8988T (cell line): ENCODE measurements around the gene PTTG1IP.
"Not testable (repeated sequence)": the region's sequence is repeated elsewhere in the genome, so short reads cannot be mapped to it uniquely, and the experiment has no call there.

Experiments
- DNase-seq: peaks from one replicate; pipeline ENCODE4 v3.0.0; 2011

Gene PTTG1IP

DNA sequence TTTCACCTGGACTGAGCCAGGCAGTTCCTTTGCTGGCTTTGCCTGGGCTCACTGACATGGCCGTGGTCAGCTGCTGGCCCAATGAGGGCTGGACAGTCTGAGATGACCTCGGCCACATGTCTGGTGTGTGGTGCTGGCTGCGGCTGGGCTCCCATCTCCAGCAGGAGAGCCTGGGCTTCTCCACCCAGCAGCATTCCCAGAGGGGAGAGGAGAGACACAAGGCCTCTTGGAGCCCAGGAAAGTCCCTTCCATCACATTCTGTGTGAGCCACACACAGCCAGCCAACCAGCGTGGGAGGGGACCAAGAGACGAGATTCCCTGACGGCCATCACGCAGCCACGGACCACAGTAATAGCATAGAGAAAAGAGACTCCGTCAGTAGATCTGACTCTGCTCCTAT, 34.5 kb downstream of the PTTG1IP start:
- no peak for DNase-seq

- DNase-seq: no peak
Observed at GRCh38 chr21:44838039-44838895, 35.2 kb downstream of the PTTG1IP start.

DNA sequence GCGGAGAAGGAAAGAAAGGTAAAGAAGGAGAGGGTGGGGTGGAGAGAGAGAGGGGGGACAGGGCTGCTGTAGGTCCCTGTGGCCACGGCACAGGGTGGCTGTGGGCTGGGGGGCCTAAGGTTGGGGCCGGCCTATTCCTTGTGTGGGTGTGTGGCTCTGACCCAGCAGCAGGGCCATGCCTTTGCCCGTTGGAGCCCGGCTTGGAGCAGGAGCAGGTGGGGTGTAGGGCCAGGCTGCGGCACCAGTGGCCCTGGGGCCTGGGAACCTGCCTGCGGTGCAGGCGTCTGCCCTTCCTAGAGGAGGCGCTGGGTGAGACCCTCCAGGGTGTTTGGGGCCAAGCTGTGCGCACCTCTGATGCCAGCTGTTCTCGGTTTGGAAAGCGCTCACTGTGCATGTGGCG, 36.0 kb downstream of the PTTG1IP start:
- DNase-seq: no peak

DNA sequence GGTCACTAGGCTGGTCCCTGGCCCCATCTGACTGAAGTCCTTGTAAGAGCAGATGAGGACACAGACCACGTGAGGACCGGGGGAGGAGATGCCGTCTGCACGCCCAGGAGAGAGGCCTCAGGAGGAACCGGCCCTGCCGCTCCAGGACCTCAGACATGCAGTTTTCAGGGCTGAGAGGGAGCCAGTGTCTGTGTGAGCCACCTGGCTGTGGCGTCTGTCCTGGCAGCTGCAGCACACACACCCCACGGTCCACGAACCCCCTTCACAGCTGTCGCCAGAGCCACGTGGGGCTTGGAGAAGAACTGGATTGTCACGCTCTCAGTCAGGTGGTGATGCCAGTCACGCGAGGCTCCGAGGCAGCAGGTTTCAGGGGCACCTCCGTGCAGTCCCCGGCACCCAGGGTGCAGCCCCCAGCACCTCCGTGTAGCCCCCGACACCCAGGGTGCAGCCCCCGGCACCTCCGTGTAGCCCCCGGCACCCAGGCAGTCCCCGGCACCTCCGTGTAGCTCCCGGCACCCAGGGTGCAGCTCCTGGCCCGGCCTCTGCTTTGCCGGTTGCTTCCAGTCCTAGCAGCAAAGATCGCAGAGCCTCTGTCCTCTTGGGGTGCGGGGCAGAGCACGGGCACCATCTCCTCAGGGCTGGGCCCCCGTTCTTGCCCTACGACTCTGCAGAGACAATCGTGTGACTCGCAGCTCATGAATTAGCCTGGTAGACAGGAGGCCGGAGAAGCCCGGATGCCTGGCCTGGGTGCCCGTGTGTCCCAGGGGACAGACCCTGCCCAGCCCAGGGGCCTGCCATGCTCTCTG, 36.6 kb downstream of the PTTG1IP start:
- DNase-seq: no peak

DNA sequence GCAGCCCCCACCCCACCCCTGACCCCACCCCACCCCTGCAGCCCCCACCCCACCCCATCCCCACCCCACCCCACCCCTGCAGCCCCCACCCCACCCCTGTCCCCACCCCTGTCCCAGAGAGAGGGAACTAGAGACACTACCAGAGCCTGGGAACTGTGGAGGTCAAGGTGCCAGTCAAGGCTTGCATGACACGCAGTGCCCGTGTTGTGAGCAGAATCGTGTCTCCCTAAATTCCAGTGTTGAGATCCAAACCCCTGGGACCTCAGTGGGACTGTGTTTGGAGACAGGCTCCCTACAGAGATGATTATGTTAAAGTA, 37.2 kb downstream of the PTTG1IP start:
- no peak for DNase-seq

- no peak for DNase-seq
Observed at GRCh38 chr21:44835647-44835973, 37.9 kb downstream of the PTTG1IP start.

- no peak for DNase-seq
Observed at GRCh38 chr21:44834951-44835646, 38.4 kb downstream of the PTTG1IP start.

GRCh38 chr21:44834231-44834950, 39.1 kb downstream of the PTTG1IP start:
- DNase-seq: no peak

GRCh38 chr21:44833663-44834062, 39.8 kb downstream of the PTTG1IP start:
- DNase-seq: no peak

GRCh38 chr21:44832516-44833255, 40.8 kb downstream of the PTTG1IP start:
- not testable (repeated sequence) for DNase-seq

GRCh38 chr21:44831227-44831860, 42.1 kb downstream of the PTTG1IP start:
- no peak for DNase-seq

DNA sequence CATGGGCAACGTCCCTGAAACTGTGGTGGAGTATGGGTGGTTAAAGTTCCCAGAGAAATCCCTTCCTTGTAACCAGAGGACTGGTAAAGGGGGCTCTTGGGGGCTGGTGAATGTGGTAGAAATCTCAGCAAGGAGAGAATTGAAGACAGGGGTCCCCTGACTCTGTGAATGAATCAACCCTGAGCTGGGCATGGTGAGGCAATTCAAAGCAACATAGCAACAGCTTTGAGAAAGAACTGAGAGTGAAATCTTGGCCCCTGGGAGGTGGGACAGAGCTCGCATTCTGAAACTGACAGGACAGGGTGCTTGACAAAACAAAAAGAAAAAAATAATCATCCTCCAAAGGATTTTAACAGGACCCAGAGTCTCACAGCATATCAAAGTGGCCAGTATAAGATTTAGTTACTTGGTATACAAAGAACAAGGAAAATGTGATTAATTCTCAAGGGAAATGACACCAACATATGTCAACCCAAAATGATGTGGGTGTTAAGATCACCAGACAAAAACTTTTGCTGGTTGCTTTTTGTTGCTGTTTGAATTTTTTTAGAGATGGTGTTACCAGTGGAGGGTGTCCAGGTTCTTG, 43.9 kb downstream of the PTTG1IP start:
- no peak for DNase-seq

GRCh38 chr21:44828362-44829056, 45.0 kb downstream of the PTTG1IP start:
- no peak for DNase-seq

- DNase-seq: no peak
Observed at GRCh38 chr21:44823179-44823660, 50.3 kb downstream of the PTTG1IP start.

DNA sequence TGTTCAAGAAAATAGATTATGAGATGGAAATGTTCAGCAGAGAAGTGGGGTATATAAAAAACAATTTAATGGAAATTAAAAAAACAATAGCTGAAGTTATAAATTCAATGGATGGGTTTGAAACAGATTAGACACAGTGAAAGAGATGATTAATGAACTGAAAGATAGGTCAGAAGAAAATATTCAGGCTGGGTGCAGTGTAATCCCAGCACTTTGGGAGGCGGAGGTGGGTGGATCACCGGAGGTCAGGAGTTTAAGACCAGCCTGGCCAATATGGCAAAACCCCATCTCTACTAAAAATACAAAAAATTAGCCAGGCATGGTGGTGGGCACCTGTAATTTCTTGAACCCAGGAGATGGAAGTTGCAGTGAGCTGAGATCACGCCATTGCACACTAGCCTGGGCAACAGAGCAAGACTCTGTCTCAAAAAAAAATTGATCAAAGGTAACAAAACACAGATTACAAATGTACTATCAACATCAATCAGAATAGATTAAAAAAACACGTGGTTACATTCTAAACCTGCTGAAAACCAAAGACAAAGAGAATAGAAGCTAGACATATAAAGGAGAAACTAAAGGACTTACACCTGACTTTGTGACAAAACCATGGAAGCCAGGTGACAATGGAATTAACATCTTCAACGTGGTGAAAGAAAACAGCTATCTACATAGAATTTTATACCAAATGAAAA, 50.9 kb downstream of the PTTG1IP start:
- DNase-seq: no peak

DNA sequence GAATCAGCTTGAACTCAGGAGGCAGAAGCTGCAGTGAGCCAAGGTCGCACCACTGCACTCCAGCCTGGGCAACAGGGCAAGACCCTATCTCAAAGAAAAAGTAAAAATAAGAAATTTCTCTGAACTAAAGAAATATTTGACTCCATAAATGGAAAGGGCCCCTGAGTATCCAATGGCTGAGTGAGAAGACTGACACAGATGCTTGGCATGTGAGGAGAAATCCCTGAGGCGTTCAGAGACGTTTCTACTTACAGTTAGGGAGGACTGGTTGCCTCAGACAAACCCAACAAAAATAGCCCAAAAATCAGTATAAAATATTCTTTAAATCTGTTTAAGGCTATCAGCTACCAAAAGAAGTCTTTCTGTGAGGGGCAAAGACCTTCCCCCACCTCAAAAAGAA, 52.6 kb downstream of the PTTG1IP start:
- no peak for DNase-seq

- no peak for DNase-seq
Observed at GRCh38 chr21:44819283-44820243, 53.9 kb downstream of the PTTG1IP start.

DNA sequence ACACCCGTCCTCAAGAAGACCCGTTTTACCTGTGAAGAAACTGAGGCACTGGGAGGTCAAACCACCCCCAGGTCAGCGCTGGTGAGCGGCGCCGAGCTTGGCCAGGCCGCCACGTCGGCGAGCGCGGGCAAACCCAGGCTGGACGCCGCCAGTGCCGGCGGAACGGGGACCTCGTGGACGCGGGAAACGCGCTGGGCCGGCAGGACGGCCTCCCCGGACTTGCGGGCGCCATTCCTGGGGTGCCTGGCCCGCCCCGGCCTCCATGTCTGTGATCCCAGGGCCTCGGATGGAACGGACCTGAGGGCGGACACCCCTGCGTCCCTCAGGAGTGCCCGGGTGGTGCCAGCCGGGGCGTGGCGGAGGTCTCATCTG, 54.9 kb downstream of the PTTG1IP start:
- DNase-seq: no peak
